Psoas muscle (tissue), 8 donors: ENCODE data around the gene PIM1. TPM values are rescaled to one million over a fixed set of nuclear protein-coding genes. Genes with fewer than 3 reads are reported as not detected.

ENCODE experiments used
- ATAC-seq, 4 donors: fragments of 200-7000 bp; cut with Tn5 transposase; one replicate each; pipeline ENCODE4 v1.9.1; 2020; ENCODE audit warnings: moderate library complexity in 3 of 4, mild to moderate bottlenecking in 2 of 4
- DNase-seq, 2 donors: peaks; one replicate each; pipeline ENCODE4 v3.0.0-alpha.2; 2020
- H3K27ac ChIP-seq: fragments of 200-600 bp; one replicate; pipeline ENCODE4 v1.8.0; 2022
- H3K27me3 ChIP-seq, 3 donors: fragments of 200-600 bp in 1 of 3; one replicate each; pipeline versions ENCODE4 v1.6.1 to v1.8.0; 2013 to 2022; ENCODE audit warnings: low read length in 2 of 3, mild to moderate bottlenecking in 2 of 3, moderate library complexity in 1 of 3; ENCODE audit not compliant: insufficient read depth in 3 of 3
- H3K36me3 ChIP-seq, 2 donors: fragments of 200-600 bp in 1 of 2; one replicate each; pipeline versions ENCODE4 v1.6.1 to v1.8.0; 2013 to 2022; ENCODE audit warnings: low read depth in 1 of 2, mild to moderate bottlenecking in 1 of 2, moderate library complexity in 1 of 2; ENCODE audit not compliant: insufficient read depth in 1 of 2
- H3K4me1 ChIP-seq: fragments of 200-600 bp; one replicate; pipeline ENCODE4 v1.8.0; 2022
- H3K4me3 ChIP-seq: fragments of 200-600 bp; one replicate; pipeline ENCODE4 v1.8.0; 2022; ENCODE audit warnings: mild to moderate bottlenecking
- H3K9me3 ChIP-seq: fragments of 200-600 bp; one replicate; pipeline ENCODE4 v1.8.0; 2022
- WGBS, 3 donors: extraction: QIAGEN DNeasy Blood & Tissue Kit; methylation state at CpG; one replicate each; pipeline versions ENCODE4 v1.1.6 to v1.1.7; 2013; 5-methylcytosine and 5-hydroxymethylcytosine counted together
- intact Hi-C, 2 donors: fragments of 100-400 bp; cut with DNase I; formaldehyde crosslinking; loops; one replicate each; pipeline versions ENCODE4 v1.11.0 to v1.14.2; 2022
- polyA plus RNA-seq, 3 donors: library from polyadenylated mRNA; stranded (reverse); fragments of 200-250 nt; gene quantifications; one replicate each; pipeline ENCODE4 v1.2.3, GENCODE V29; 2013
- total RNA-seq, 4 donors: library from RNA; stranded (reverse); fragmentation: NEBNext Ultra II Directional in 2 of 4; extraction: Animal tissue kit (Norgen Biotek cat#: 25700) in 2 of 4; gene quantifications; one replicate each; pipeline versions ENCODE4 v1.2.1 to v1.2.4, GENCODE V29; 2021 to 2023
- TF ChIP-seq, protein P1 (sequence below): fragments of 200-600 bp; IDR thresholded peaks from one replicate; pipeline ENCODE4 v1.8.0; 2022; ENCODE audit warnings: antibody characterized with exemption
- donor health status: healthy with polysubstance abuse.
- donor health status: DM: no; HTN: no; CAD: no; lungs with moderate emphysema.
- donor health status: Bipolar disorder and iron deficiency.
- donor health status: healthy.
- donor health status: DM: yes; HTN: yes; CAD: no.
- donor health status: DM: no; HTN: no; CAD: no.
- donor health status: DM: no; HTN: no; CAD: no.
- donor health status: DM: yes; HTN: yes; CAD: no.

PIM1 gene
- total and polyA plus RNA-seq, 7 donors, result 2.8 to 45.5 (median 18.0) TPM

DNA sequence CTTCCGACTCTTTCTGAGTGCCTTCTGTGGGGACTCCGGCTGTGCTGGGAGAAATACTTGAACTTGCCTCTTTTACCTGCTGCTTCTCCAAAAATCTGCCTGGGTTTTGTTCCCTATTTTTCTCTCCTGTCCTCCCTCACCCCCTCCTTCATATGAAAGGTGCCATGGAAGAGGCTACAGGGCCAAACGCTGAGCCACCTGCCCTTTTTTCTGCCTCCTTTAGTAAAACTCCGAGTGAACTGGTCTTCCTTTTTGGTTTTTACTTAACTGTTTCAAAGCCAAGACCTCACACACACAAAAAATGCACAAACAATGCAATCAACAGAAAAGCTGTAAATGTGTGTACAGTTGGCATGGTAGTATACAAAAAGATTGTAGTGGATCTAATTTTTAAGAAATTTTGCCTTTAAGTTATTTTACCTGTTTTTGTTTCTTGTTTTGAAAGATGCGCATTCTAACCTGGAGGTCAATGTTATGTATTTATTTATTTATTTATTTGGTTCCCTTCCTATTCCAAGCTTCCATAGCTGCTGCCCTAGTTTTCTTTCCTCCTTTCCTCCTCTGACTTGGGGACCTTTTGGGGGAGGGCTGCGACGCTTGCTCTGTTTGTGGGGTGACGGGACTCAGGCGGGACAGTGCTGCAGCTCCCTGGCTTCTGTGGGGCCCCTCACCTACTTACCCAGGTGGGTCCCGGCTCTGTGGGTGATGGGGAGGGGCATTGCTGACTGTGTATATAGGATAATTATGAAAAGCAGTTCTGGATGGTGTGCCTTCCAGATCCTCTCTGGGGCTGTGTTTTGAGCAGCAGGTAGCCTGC lies 4.8 kb downstream of the PIM1 start:
- Histone ChIP-seq H3K27me3 (no peaks in the 10 kb centered on the region), H3K4me1 (peaks cover 10% of the 10 kb centered on the region), H3K9me3 (no peaks in the 10 kb centered on the region), H3K36me3 (peaks cover 8 to 36% of the 10 kb centered on the region in 2 donors), H3K27ac (peak overlapping the region; percentile 56), H3K4me3 (peak overlapping the region; percentile 97)
- no peak for DNase-seq
- TF ChIP-seq, protein P1, sequence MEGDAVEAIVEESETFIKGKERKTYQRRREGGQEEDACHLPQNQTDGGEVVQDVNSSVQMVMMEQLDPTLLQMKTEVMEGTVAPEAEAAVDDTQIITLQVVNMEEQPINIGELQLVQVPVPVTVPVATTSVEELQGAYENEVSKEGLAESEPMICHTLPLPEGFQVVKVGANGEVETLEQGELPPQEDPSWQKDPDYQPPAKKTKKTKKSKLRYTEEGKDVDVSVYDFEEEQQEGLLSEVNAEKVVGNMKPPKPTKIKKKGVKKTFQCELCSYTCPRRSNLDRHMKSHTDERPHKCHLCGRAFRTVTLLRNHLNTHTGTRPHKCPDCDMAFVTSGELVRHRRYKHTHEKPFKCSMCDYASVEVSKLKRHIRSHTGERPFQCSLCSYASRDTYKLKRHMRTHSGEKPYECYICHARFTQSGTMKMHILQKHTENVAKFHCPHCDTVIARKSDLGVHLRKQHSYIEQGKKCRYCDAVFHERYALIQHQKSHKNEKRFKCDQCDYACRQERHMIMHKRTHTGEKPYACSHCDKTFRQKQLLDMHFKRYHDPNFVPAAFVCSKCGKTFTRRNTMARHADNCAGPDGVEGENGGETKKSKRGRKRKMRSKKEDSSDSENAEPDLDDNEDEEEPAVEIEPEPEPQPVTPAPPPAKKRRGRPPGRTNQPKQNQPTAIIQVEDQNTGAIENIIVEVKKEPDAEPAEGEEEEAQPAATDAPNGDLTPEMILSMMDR, result no peak
- ATAC-seq, result no peak
- intact Hi-C loops, result loop anchor here (5.0 to 10.0 kb wide), 2 partner anchors 42 to 410 kb away; no protein-coding TSS in a partner anchor
- 81 to 91% (median 87%) methylated on average over 10 of the region's 10 CpGs for WGBS, 3 donors

DNA sequence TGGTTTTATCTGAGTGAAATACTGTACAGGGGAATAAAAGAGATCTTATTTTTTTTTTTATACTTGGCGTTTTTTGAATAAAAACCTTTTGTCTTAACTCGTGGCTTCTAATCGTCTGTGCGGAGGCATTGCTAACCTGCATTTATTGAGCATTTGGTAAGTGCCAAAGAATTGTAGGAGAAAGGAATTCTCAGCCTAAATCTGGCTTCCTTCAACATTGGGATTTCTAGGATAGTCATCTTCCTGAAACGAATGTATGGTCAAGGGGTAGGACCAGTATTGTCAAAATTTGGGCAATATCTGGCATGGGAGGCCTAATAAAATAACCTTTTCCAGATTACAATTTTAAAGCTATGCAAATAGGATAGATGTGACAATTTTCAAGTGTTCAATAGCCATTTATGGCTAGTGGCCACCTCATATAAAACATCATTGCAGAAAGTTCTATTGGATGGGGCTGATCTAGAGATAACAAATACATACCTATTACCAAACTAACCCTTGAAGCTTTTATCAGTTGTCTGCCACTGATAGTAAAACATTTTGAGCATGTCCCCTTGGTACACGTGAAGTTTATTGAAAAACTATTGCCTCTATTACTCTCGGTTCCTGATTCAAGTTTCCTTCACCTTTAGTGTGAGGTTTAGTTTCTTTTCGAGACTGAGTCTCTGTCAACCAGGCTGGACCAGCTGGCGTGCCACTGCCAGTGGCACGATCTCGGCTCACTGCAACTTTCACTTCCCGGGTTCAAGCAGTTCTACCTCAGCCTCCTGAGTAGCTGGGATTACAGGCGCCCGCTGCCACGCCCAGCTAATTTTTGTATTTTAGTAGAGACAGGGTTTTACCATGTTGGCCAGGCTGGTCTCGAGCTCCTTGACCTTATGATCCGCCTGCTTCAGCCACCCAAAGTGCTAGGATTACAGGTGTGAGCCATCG lies 5.6 kb downstream of the PIM1 start:
- H3K27ac ChIP-seq, result no peak overlapping the region
- DNase-seq (no peak), ATAC-seq (no peak)
- H3K36me3 ChIP-seq, result peaks cover 8 to 36% of the 10 kb centered on the region in 2 donors
- intact Hi-C loops, result loop anchor here in 1 of 2 donors (10.0 kb wide), 1 partner anchor 411 kb away; no protein-coding TSS in a partner anchor
- H3K9me3 ChIP-seq, result no peaks in the 10 kb centered on the region
- H3K4me1 ChIP-seq, result peaks cover 10% of the 10 kb centered on the region
- TF ChIP-seq, protein P1, result no peak
- 77 to 87% (median 83%) methylated on average over 18 of the region's 18 CpGs for WGBS, 3 donors
- no peaks in the 10 kb centered on the region for H3K27me3 ChIP-seq
- H3K4me3 ChIP-seq, result no peak overlapping the region

- Histone ChIP-seq H3K36me3 (peaks cover 8 to 36% of the 10 kb centered on the region in 2 donors), H3K27me3 (no peaks in the 10 kb centered on the region), H3K9me3 (no peaks in the 10 kb centered on the region), H3K4me1 (peaks cover 10% of the 10 kb centered on the region), H3K27ac (no peak overlapping the region), H3K4me3 (no peak overlapping the region)
- no peak for DNase-seq
- peak in 1 of 4 donors; percentile 14 for ATAC-seq
- intact Hi-C loops, result loop anchor here in 1 of 2 donors (10.0 kb wide), 1 partner anchor 412 kb away; no protein-coding TSS in a partner anchor
- WGBS, 3 donors, result 92 to 94% (median 92%) methylated on average over 15 of the region's 15 CpGs
- TF ChIP-seq, protein P1, result no peak
Measured at GRCh38 chr6:37176268-37177076, 6.5 kb downstream of the PIM1 start.
